Stomach (tissue), 9 donors: ENCODE data around the gene GNMT. TPM values are rescaled to one million over a fixed set of nuclear protein-coding genes. Genes with fewer than 3 reads are reported as not detected.

Experiments used
- DNase-seq, 2 donors: peaks; one replicate each; pipeline versions ENCODE4 v3.0.0 to v3.0.0-alpha.2; 2013 to 2019
- H3K27ac ChIP-seq, 5 donors: fragments of 200-600 bp in 4 of 5; sonication (generic) in 4 of 5; one replicate each; pipeline ENCODE4 v1.5.1; 2013 to 2019; ENCODE audit warnings: mild to moderate bottlenecking in 1 of 5, moderate library complexity in 1 of 5
- H3K27me3 ChIP-seq, 3 donors: fragments of 200-600 bp; sonication (generic); one replicate each; pipeline ENCODE4 v1.5.1; 2017 to 2019; ENCODE audit warnings: mixed run types in 1 of 3
- H3K36me3 ChIP-seq, 4 donors: fragments of 200-600 bp; sonication (generic); 1 replicate in 3 of 4; 2 replicates in 1 of 4; pipeline ENCODE4 v1.5.1; 2016 to 2019
- H3K4me1 ChIP-seq, 4 donors: fragments of 200-600 bp; sonication (generic); one replicate each; pipeline ENCODE4 v1.5.1; 2016 to 2019
- H3K4me3 ChIP-seq, 4 donors: fragments of 200-600 bp; sonication (generic) in 3 of 4; one replicate each; pipeline ENCODE4 v1.5.1; 2016 to 2019; ENCODE audit warnings: mild to moderate bottlenecking in 1 of 4
- H3K9me3 ChIP-seq, 4 donors: fragments of 200-600 bp; sonication (generic); one replicate each; pipeline ENCODE4 v1.5.1; 2016 to 2019
- CTCF ChIP-seq, 7 experiments: fragments of 450-650 bp in 4 of 7; fragments of 200-600 bp in 3 of 7; sonication (generic) in 3 of 7; IDR thresholded peaks; one replicate each; pipeline ENCODE4 v1.5.1; 2016 to 2019; ENCODE audit warnings: antibody characterized with exemption in 7 of 7, control low read depth in 2 of 7, mild to moderate bottlenecking in 1 of 7
- EP300 ChIP-seq: sonication (generic); formaldehyde crosslinking; IDR thresholded peaks from one replicate; pipeline ENCODE4 v1.6.1; 2017; ENCODE audit warnings: antibody characterized with exemption
- POLR2A ChIP-seq, 4 donors: fragments of 450-650 bp; IDR thresholded peaks; one replicate each; pipeline ENCODE4 v1.6.1; 2016; ENCODE audit warnings: antibody characterized with exemption in 4 of 4, control low read depth in 2 of 4, mild to moderate bottlenecking in 1 of 4, moderate library complexity in 1 of 4
- POLR2AphosphoS5 ChIP-seq, 3 donors: sonication (generic); formaldehyde crosslinking; IDR thresholded peaks; one replicate each; pipeline ENCODE4 v1.6.1; 2016; ENCODE audit warnings: antibody characterized with exemption in 3 of 3
- WGBS, 5 donors: extraction: QIAGEN DNeasy Blood & Tissue Kit in 3 of 5; methylation state at CpG; one replicate each; pipeline versions ENCODE4 v1.1.5 to v1.1.7; 2013 to 2018; 5-methylcytosine and 5-hydroxymethylcytosine counted together
- intact Hi-C: fragments of 100-400 bp; cut with DNase I; formaldehyde crosslinking; loops from one replicate; pipeline ENCODE4 v1.15.1; 2023; ENCODE audit warnings: low total_unique reads
- polyA plus RNA-seq, 3 donors: library from polyadenylated mRNA; stranded (reverse); fragments of 200-250 nt; gene quantifications; one replicate each; pipeline ENCODE4 v1.2.3, GENCODE V29; 2013
- total RNA-seq, 5 donors: library from RNA; depleted of rRNA; stranded (reverse); fragments of >200 nt; gene quantifications; one replicate each; pipeline versions ENCODE4 v1.1.0 to v1.2.3, GENCODE V29; 2014 to 2016
- donor health status: healthy with polysubstance abuse.
- donor health status: Bipolar disorder and iron deficiency.
- donor health status: healthy.

Gene GNMT
- total and polyA plus RNA-seq, 8 donors: 0.45 to 121 (median 17.8) TPM; not detected in 2

GRCh38 chr6:42916288-42916687, 44.3 kb upstream of the GNMT start:
- H3K27me3 ChIP-seq: peaks cover 0 to 22% (median 6%) of the 10 kb centered on the region in 3 donors
- no peak for DNase-seq
- intact Hi-C loops: no loop called here
- H3K4me3 ChIP-seq: no peak overlapping the region
- no peaks in the 10 kb centered on the region for H3K9me3 ChIP-seq
- no peak for TF ChIP-seq POLR2AphosphoS5 (IDR thresholded peaks at IDR 0.05)
- no peak for TF ChIP-seq CTCF (IDR thresholded peaks at IDR 0.05)
- TF ChIP-seq POLR2A (IDR thresholded peaks at IDR 0.05): no peak
- TF ChIP-seq EP300: no peak
- H3K4me1 ChIP-seq: peaks cover 6 to 8% (median 7%) of the 10 kb centered on the region in 4 donors
- no peak overlapping the region for H3K27ac ChIP-seq
- WGBS, 5 donors: 77 to 100% (median 90%) methylated on average over 1 of the region's 1 CpG
- no peaks in the 10 kb centered on the region for H3K36me3 ChIP-seq

- Histone ChIP-seq H3K9me3 (no peaks in the 10 kb centered on the region), H3K4me3 (no peak overlapping the region), H3K4me1 (no peaks in the 10 kb centered on the region), H3K27ac (no peak overlapping the region), H3K27me3 (peaks cover 0 to 10% (median 0%) of the 10 kb centered on the region in 3 donors), H3K36me3 (no peaks in the 10 kb centered on the region)
- intact Hi-C loops: no loop called here
- TF ChIP-seq CTCF (IDR thresholded peaks at IDR 0.05): no peak
- no peak for TF ChIP-seq POLR2AphosphoS5 (IDR thresholded peaks at IDR 0.05)
- TF ChIP-seq EP300: no peak
- TF ChIP-seq POLR2A (IDR thresholded peaks at IDR 0.05): no peak
- WGBS, 5 donors: 69 to 77% (median 73%) methylated on average over 6 of the region's 6 CpGs
- DNase-seq: no peak
Observed at GRCh38 chr6:42921801-42922200, 38.8 kb upstream of the GNMT start.

GRCh38 chr6:42923666-42924065, 36.9 kb upstream of the GNMT start:
- H3K27ac ChIP-seq: no peak overlapping the region
- H3K4me1 ChIP-seq: peaks cover 0 to 8% (median 6%) of the 10 kb centered on the region in 4 donors
- WGBS, 5 donors: 52 to 86% (median 67%) methylated on average over 2 of the region's 2 CpGs
- H3K4me3 ChIP-seq: no peak overlapping the region
- H3K9me3 ChIP-seq: no peaks in the 10 kb centered on the region
- TF ChIP-seq CTCF (IDR thresholded peaks at IDR 0.05): no peak
- no peak for TF ChIP-seq POLR2A (IDR thresholded peaks at IDR 0.05)
- no peak for TF ChIP-seq EP300
- TF ChIP-seq POLR2AphosphoS5 (IDR thresholded peaks at IDR 0.05): no peak
- intact Hi-C loops: no loop called here
- DNase-seq: no peak
- H3K36me3 ChIP-seq: no peaks in the 10 kb centered on the region
- H3K27me3 ChIP-seq: peaks cover 0 to 10% (median 0%) of the 10 kb centered on the region in 3 donors

GRCh38 chr6:42925248-42925857, 35.2 kb upstream of the GNMT start:
- peaks cover 3 to 15% (median 13%) of the 10 kb centered on the region in 4 donors for H3K4me1 ChIP-seq
- TF ChIP-seq EP300 (no peak), CTCF (IDR thresholded peaks at IDR 0.05) (no peak), POLR2A (IDR thresholded peaks at IDR 0.05) (no peak), POLR2AphosphoS5 (IDR thresholded peaks at IDR 0.05) (no peak)
- peaks cover 0 to 10% (median 0%) of the 10 kb centered on the region in 3 donors for H3K27me3 ChIP-seq
- intact Hi-C loops: no loop called here
- no peak overlapping the region for H3K27ac ChIP-seq
- no peaks in the 10 kb centered on the region for H3K36me3 ChIP-seq
- no peak for DNase-seq
- H3K4me3 ChIP-seq: no peak overlapping the region
- WGBS, 5 donors: 40 to 53% (median 47%) methylated on average over 11 to 23 of the region's 23 CpGs
- H3K9me3 ChIP-seq: no peaks in the 10 kb centered on the region
